Liver (tissue), 9 donors: ENCODE results near the gene TSPYL4. TPM values are rescaled to one million over a fixed set of nuclear protein-coding genes. Genes with fewer than 3 reads are reported as not detected.

ENCODE experiments used
- DNase-seq: peaks from one replicate; pipeline ENCODE4 v3.0.0-alpha.2; 2017; ENCODE audit warnings: low spot score
- H3K27ac ChIP-seq, 2 donors: one replicate each; pipeline ENCODE4 v1.7.0; 2013; ENCODE audit warnings: inconsistent platforms in 2 of 2, low read length in 2 of 2, control low read depth in 1 of 2, low read depth in 1 of 2, mild to moderate bottlenecking in 1 of 2
- H3K27me3 ChIP-seq, 4 donors: one replicate each; pipeline versions ENCODE4 v1.6.1 to v1.7.0; 2013; ENCODE audit warnings: low read length in 3 of 4, inconsistent platforms in 1 of 4, mild to moderate bottlenecking in 1 of 4, moderate library complexity in 1 of 4; ENCODE audit not compliant: control insufficient read depth in 4 of 4, insufficient read depth in 4 of 4
- H3K36me3 ChIP-seq, 4 donors: one replicate each; pipeline versions ENCODE4 v1.6.1 to v1.7.0; 2013; ENCODE audit warnings: low read length in 3 of 4, mild to moderate bottlenecking in 3 of 4, low read depth in 1 of 4, moderate library complexity in 1 of 4; ENCODE audit not compliant: control insufficient read depth in 4 of 4, insufficient read depth in 3 of 4
- H3K4me1 ChIP-seq, 4 donors: one replicate each; pipeline versions ENCODE4 v1.6.1 to v1.7.0; 2013; ENCODE audit warnings: low read length in 3 of 4, mild to moderate bottlenecking in 3 of 4, moderate library complexity in 1 of 4; ENCODE audit not compliant: control insufficient read depth in 4 of 4, insufficient read depth in 4 of 4
- H3K4me3 ChIP-seq, 3 donors: one replicate each; pipeline versions ENCODE4 v1.6.1 to v1.7.0; 2013; ENCODE audit warnings: low read length in 3 of 3, control low read depth in 1 of 3, low read depth in 1 of 3, mild to moderate bottlenecking in 1 of 3
- H3K9ac ChIP-seq, 2 donors: one replicate each; pipeline ENCODE4 v1.7.0; 2013; ENCODE audit warnings: low read length in 2 of 2, mild to moderate bottlenecking in 2 of 2, moderate library complexity in 2 of 2, control low read depth in 1 of 2, low read depth in 1 of 2
- H3K9me3 ChIP-seq, 4 donors: one replicate each; pipeline versions ENCODE4 v1.6.1 to v1.7.0; 2013; ENCODE audit warnings: low read length in 3 of 4; ENCODE audit not compliant: control insufficient read depth in 4 of 4
- EGR1 ChIP-seq, 2 donors: IDR thresholded peaks; 2 replicates each; pipeline ENCODE4 v1.6.1; 2016 to 2018; ENCODE audit warnings: antibody characterized with exemption in 2 of 2, low read depth in 2 of 2
- FOXA1 ChIP-seq: IDR thresholded peaks from 2 replicates; pipeline ENCODE4 v1.6.1; 2016; ENCODE audit warnings: antibody characterized with exemption
- FOXA2 ChIP-seq: IDR thresholded peaks from 2 replicates; pipeline ENCODE4 v1.6.1; 2016; ENCODE audit warnings: antibody characterized with exemption
- GABPA ChIP-seq, 2 donors: IDR thresholded peaks in 1 of 2; conservative IDR thresholded peaks in 1 of 2; 2 replicates each; pipeline ENCODE4 v1.6.1; 2016; ENCODE audit warnings: antibody characterized with exemption in 2 of 2, mild to moderate bottlenecking in 1 of 2, moderate library complexity in 1 of 2
- HNF4G ChIP-seq: IDR thresholded peaks from 2 replicates; pipeline ENCODE4 v1.6.1; 2016; ENCODE audit warnings: antibody characterized with exemption
- RXRA ChIP-seq, 2 donors: IDR thresholded peaks; 2 replicates each; pipeline ENCODE4 v1.6.1; 2017 to 2018; ENCODE audit warnings: antibody characterized with exemption in 2 of 2, mild to moderate bottlenecking in 1 of 2
- SP1 ChIP-seq: IDR thresholded peaks from 2 replicates; pipeline ENCODE4 v1.6.1; 2018; ENCODE audit warnings: antibody characterized with exemption, mild to moderate bottlenecking
- YY1 ChIP-seq: IDR thresholded peaks from 2 replicates; pipeline ENCODE4 v1.6.1; 2016; ENCODE audit warnings: antibody characterized with exemption, mild to moderate bottlenecking
- WGBS: extraction: QIAGEN DNeasy Blood & Tissue Kit; methylation state at CpG from one replicate; pipeline ENCODE4 v1.1.7; 2013; 5-methylcytosine and 5-hydroxymethylcytosine counted together
- polyA plus RNA-seq, 2 donors: library from polyadenylated mRNA; stranded (reverse) in 1 of 2; unstranded in 1 of 2; fragments of 200-250 nt in 1 of 2; fragments of >200 nt in 1 of 2; fragmentation: Nextera tagmentation in 1 of 2; extraction: Ambion mirVana in 1 of 2; gene quantifications; one replicate each; pipeline versions ENCODE4 v1.2.1 to v1.2.3, GENCODE V29; 2013 to 2015
- total RNA-seq, 2 donors: library from RNA; depleted of rRNA; stranded (reverse); fragments of >200 nt; gene quantifications; one replicate each; pipeline ENCODE4 v1.2.3, GENCODE V29; 2014
- TF ChIP-seq, protein P1 (sequence below): fragments of 150-350 bp; IDR thresholded peaks from 2 replicates; pipeline ENCODE4 v1.5.1; 2017; ENCODE audit warnings: improper control_type of control experiment, low read depth, low read length; ENCODE audit not compliant: missing input control
- TF ChIP-seq, protein P2 (sequence below): IDR thresholded peaks from 2 replicates; pipeline ENCODE4 v1.6.1; 2016; ENCODE audit warnings: antibody characterized with exemption
- TF ChIP-seq, protein P3 (sequence below): IDR thresholded peaks from 2 replicates; pipeline ENCODE4 v1.6.1; 2016; ENCODE audit warnings: antibody characterized with exemption, mild to moderate bottlenecking
- TF ChIP-seq, protein P4 (sequence below): IDR thresholded peaks from 2 replicates; pipeline ENCODE4 v1.6.1; 2016; ENCODE audit warnings: antibody characterized with exemption
- donor health status: healthy.
- donor health status: healthy.
- donor health status: healthy.
- donor health status: healthy.
- donor health status: healthy.

TSPYL4 gene
- total and polyA plus RNA-seq, 4 donors = 3.6 to 7.4 (median 3.8) TPM

DNA sequence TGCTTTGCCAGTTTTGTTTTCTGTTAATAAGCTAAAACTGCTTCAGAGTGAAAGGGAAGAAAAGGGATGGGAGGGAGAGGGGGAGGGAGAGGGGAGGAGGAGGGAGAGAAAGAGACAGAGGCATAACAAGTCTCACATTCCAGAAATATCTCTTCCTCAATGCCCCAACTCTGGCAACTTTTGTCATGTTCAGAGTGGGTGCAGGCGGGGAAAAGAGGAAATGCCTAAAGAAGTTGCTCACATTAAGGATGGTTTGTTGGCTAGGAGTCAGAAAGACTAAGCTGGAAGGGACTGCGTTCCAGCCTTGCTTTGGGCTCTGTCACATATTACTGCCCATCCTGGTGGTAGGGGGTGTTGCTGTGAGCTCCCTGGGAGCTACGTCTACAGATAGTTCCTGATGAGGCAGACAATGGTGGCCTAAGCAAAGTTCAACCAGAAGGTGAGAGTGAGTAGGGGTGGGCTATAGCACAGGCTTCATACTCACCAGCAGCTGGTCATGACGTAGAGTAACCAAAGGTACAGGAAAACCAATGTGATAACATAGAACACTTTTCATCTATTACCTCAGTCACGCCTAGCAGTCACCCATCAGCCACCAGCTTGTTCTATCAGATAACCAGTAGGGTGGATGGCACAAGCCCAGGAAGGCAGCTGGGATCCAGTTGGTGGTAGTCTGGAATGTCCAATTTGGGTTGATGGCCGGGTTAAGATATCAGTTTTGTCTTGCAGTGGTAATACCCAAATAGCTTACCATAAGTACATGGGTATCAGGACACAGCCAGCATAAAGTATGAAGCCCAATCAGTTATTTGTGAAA is 2.1 kb downstream of the TSPYL4 start:
- WGBS = 87% methylated on average over 6 of the region's 6 CpGs
- H3K9ac ChIP-seq = no peak overlapping the region
- no peak for DNase-seq

DNA sequence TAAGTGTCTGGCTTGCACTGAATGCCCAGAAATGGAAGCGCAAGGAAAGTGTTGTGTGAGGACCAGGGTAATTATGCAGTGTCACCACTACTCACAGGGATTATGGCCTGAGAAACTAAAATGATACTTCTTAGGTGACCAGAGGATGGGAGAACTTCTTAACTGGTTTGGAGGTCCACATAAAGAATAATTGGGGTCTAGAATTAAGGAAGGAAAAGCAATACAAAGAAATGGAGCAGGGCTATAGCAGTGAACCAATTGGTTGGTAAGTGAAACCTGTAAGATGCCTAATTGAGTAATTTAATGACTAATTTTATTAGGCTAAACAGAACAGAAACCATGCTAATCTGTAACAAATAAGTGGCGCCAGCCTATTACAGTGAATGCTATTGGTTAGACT is 5.3 kb downstream of the TSPYL4 start:
- H3K9me3 ChIP-seq = no peaks in the 10 kb centered on the region
- no peak overlapping the region for H3K4me3 ChIP-seq
- no peak overlapping the region for H3K9ac ChIP-seq
- peaks cover 14 to 49% (median 37%) of the 10 kb centered on the region in 4 donors for H3K4me1 ChIP-seq
- TF ChIP-seq SP1 (no peak), EGR1 (IDR thresholded peaks at IDR 0.05; ENCODE audit: low read depth in 2 of 2) (no peak), HNF4G (no peak), RXRA (IDR thresholded peaks at IDR 0.05) (no peak), YY1 (no peak), FOXA1 (no peak), GABPA (IDR thresholded peaks at IDR 0.05 in 1 of 2, conservative IDR thresholded peaks at IDR 0.05 in 1 of 2) (no peak), FOXA2 (no peak)
- TF ChIP-seq, protein P1, sequence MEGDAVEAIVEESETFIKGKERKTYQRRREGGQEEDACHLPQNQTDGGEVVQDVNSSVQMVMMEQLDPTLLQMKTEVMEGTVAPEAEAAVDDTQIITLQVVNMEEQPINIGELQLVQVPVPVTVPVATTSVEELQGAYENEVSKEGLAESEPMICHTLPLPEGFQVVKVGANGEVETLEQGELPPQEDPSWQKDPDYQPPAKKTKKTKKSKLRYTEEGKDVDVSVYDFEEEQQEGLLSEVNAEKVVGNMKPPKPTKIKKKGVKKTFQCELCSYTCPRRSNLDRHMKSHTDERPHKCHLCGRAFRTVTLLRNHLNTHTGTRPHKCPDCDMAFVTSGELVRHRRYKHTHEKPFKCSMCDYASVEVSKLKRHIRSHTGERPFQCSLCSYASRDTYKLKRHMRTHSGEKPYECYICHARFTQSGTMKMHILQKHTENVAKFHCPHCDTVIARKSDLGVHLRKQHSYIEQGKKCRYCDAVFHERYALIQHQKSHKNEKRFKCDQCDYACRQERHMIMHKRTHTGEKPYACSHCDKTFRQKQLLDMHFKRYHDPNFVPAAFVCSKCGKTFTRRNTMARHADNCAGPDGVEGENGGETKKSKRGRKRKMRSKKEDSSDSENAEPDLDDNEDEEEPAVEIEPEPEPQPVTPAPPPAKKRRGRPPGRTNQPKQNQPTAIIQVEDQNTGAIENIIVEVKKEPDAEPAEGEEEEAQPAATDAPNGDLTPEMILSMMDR = no peak
- TF ChIP-seq, protein P2, sequence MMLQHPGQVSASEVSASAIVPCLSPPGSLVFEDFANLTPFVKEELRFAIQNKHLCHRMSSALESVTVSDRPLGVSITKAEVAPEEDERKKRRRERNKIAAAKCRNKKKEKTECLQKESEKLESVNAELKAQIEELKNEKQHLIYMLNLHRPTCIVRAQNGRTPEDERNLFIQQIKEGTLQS = no peak
- TF ChIP-seq, protein P3, sequence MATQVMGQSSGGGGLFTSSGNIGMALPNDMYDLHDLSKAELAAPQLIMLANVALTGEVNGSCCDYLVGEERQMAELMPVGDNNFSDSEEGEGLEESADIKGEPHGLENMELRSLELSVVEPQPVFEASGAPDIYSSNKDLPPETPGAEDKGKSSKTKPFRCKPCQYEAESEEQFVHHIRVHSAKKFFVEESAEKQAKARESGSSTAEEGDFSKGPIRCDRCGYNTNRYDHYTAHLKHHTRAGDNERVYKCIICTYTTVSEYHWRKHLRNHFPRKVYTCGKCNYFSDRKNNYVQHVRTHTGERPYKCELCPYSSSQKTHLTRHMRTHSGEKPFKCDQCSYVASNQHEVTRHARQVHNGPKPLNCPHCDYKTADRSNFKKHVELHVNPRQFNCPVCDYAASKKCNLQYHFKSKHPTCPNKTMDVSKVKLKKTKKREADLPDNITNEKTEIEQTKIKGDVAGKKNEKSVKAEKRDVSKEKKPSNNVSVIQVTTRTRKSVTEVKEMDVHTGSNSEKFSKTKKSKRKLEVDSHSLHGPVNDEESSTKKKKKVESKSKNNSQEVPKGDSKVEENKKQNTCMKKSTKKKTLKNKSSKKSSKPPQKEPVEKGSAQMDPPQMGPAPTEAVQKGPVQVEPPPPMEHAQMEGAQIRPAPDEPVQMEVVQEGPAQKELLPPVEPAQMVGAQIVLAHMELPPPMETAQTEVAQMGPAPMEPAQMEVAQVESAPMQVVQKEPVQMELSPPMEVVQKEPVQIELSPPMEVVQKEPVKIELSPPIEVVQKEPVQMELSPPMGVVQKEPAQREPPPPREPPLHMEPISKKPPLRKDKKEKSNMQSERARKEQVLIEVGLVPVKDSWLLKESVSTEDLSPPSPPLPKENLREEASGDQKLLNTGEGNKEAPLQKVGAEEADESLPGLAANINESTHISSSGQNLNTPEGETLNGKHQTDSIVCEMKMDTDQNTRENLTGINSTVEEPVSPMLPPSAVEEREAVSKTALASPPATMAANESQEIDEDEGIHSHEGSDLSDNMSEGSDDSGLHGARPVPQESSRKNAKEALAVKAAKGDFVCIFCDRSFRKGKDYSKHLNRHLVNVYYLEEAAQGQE = no peak
- no peaks in the 10 kb centered on the region for H3K27me3 ChIP-seq
- no peaks in the 10 kb centered on the region for H3K36me3 ChIP-seq
- H3K27ac ChIP-seq = no peak overlapping the region
- 94% methylated on average over 2 of the region's 2 CpGs for WGBS
- no peak for DNase-seq

More for the DNA sequence above, 2.1 kb downstream of the TSPYL4 start:
- Histone ChIP-seq H3K27ac (no peak overlapping the region), H3K4me3 (no peak overlapping the region), H3K9me3 (no peaks in the 10 kb centered on the region), H3K4me1 (peaks cover 14 to 57% (median 51%) of the 10 kb centered on the region in 4 donors), H3K36me3 (no peaks in the 10 kb centered on the region), H3K27me3 (no peaks in the 10 kb centered on the region)
- no peak for TF ChIP-seq HNF4G
- TF ChIP-seq, protein P4, sequence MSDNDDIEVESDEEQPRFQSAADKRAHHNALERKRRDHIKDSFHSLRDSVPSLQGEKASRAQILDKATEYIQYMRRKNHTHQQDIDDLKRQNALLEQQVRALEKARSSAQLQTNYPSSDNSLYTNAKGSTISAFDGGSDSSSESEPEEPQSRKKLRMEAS = no peak
